Caco-2 (cell line): ENCODE measurements around the gene UNK. TPM values are rescaled to one million over a fixed set of nuclear protein-coding genes. Genes with fewer than 3 reads are reported as not detected.
A peak's percentile ranks its signal among the peaks of the same experiment; 100 is the strongest.

Experiments used
- BruUV-seq: library from RNA; stranded (reverse); fragments of 400-500 nt; replicated peaks from 2 replicates; lab custom pipeline; 2021; lab: Mats Ljungman, UMichigan
- CTCF ChIA-PET: fragments of 300-600 bp; sonication (Branson Sonifier 250); formaldehyde crosslinking; loops from one replicate; lab custom pipeline; 2022; ENCODE audit warnings: antibody characterized with exemption; lab: Charles Lee
- POLR2A ChIA-PET: fragments of 300-600 bp; sonication (Branson Sonifier 250); formaldehyde crosslinking; loops from one replicate; lab custom pipeline; 2022; ENCODE audit warnings: antibody characterized with exemption; lab: Charles Lee
- DNase-seq, 2 experiments: peaks; one replicate each; pipeline versions ENCODE4 v3.0.0 to v3.0.0-alpha.2; 2020 to 2022
- H3K27me3 ChIP-seq: replicated peaks from 2 replicates; pipeline ENCODE4 v1.6.0; 2011; ENCODE audit warnings: low read length; ENCODE audit not compliant: control insufficient read depth, insufficient read depth
- H3K36me3 ChIP-seq: 2 replicates; pipeline ENCODE4 v1.5.1; 2011; ENCODE audit warnings: low read length; ENCODE audit not compliant: control insufficient read depth, insufficient read depth
- H3K4me1 ChIP-seq: fragments of 250-450 bp; sonication (Bioruptor Pico); 2 replicates; pipeline ENCODE4 v1.5.1; 2020; ENCODE audit warnings: mild to moderate bottlenecking
- H3K4me3 ChIP-seq: 2 replicates; pipeline ENCODE4 v1.5.1; 2011; ENCODE audit warnings: low read depth, mild to moderate bottlenecking, control low read depth, low read length
- H3K9me3 ChIP-seq: fragments of 250-450 bp; sonication (Bioruptor Pico); 2 replicates; pipeline ENCODE4 v1.5.1; 2020; ENCODE audit warnings: mild to moderate bottlenecking, moderate library complexity
- H3K27ac Mint-ChIP-seq: one replicate; pipeline ENCODE4 v1.8.0; 2022; ENCODE audit warnings: mixed read lengths; ENCODE audit not compliant: unreplicated experiment
- H3K27me3 Mint-ChIP-seq: one replicate; pipeline ENCODE4 v1.8.0; 2022; ENCODE audit warnings: mixed read lengths; ENCODE audit not compliant: insufficient read depth, unreplicated experiment
- H3K36me3 Mint-ChIP-seq: one replicate; pipeline ENCODE4 v1.8.0; 2022; ENCODE audit warnings: mild to moderate bottlenecking, mixed read lengths; ENCODE audit not compliant: insufficient read depth, unreplicated experiment
- H3K4me1 Mint-ChIP-seq: one replicate; pipeline ENCODE4 v1.8.0; 2022; ENCODE audit warnings: low read depth, mixed read lengths; ENCODE audit not compliant: unreplicated experiment
- H3K4me3 Mint-ChIP-seq: one replicate; pipeline ENCODE4 v1.8.0; 2022; ENCODE audit warnings: mild to moderate bottlenecking, moderate library complexity, mixed read lengths; ENCODE audit not compliant: unreplicated experiment
- H3K9me3 Mint-ChIP-seq: one replicate; pipeline ENCODE4 v1.8.0; 2022; ENCODE audit warnings: mixed read lengths; ENCODE audit not compliant: unreplicated experiment
- intact Hi-C: fragments of 100-400 bp; cut with micrococcal nuclease; formaldehyde crosslinking; loops from one replicate; pipeline ENCODE4 v1.10.0; 2022; ENCODE audit not compliant: unreplicated experiment
- total RNA-seq: library from RNA; stranded (reverse); gene quantifications from 2 replicates; pipeline ENCODE4 v1.2.3, GENCODE V29; 2022
- TF ChIP-seq, protein P1 (sequence below), 2 experiments: fragments of 200-600 bp in 1 of 2; IDR thresholded peaks; 1 replicate in 1 of 2; 2 replicates in 1 of 2; pipeline versions ENCODE4 v1.5.1 to v1.8.0; 2011 to 2022; ENCODE audit warnings: antibody characterized with exemption in 1 of 2, control low read depth in 1 of 2, inconsistent platforms in 1 of 2, low read depth in 1 of 2, low read length in 1 of 2, mild to moderate bottlenecking in 1 of 2, moderate library complexity in 1 of 2; ENCODE audit not compliant: insufficient read depth in 1 of 2, severe bottlenecking in 1 of 2, unreplicated experiment in 1 of 2

UNK gene
- total RNA-seq, 1 experiment from 2014 or later = 33.3 TPM

DNA sequence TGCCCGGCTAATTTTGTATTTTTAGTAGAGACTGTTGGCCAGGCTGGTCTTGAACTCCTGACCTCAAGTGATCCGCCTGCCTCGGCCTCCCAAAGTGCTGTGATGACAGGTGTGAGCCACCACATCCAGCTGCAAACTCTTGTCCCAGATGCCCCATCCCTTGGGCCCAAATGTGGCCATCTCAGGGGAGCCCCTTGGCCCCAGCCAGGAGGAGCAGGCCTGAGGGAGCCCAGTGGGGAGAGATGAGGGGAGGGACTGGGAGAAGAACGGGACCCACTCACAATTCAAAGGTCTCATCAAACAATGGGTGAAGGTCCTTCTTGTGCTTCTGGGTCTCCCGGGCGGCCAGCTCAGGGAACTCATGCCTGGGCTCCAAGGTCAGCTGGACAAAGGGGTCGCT lies 45.1 kb downstream of the UNK start:
- intact Hi-C loops = loop anchor here (5.0 kb wide), 1 partner anchor 42 kb away; no protein-coding TSS in a partner anchor
- POLR2A ChIA-PET = no interaction called here
- no peak for DNase-seq
- no peaks in the 10 kb centered on the region; the same call in 1 of the 2 replicates for H3K36me3 ChIP-seq
- no peaks in the 10 kb centered on the region for H3K27me3 ChIP-seq
- H3K9me3 ChIP-seq = no peaks in the 10 kb centered on the region
- no TSS peak for BruUV-seq
- H3K4me1 ChIP-seq = peaks cover 4% of the 10 kb centered on the region; the same call in 1 of the 2 replicates
- Mint-ChIP-seq H3K27ac (no peak overlapping the region), H3K36me3 (peaks cover 21% of the 10 kb centered on the region), H3K9me3 (no peaks in the 10 kb centered on the region), H3K4me1 (peaks cover 11% of the 10 kb centered on the region), H3K4me3 (no peak overlapping the region), H3K27me3 (no peaks in the 10 kb centered on the region)
- CTCF ChIA-PET = interaction anchor here (0.6 to 1.9 kb wide), 8 partner anchors 9 to 66 kb away, joined by 3 to 11 read pairs (median 4); partner anchors contain the start of genes UNC13D and WBP2
- TF ChIP-seq, protein P1, sequence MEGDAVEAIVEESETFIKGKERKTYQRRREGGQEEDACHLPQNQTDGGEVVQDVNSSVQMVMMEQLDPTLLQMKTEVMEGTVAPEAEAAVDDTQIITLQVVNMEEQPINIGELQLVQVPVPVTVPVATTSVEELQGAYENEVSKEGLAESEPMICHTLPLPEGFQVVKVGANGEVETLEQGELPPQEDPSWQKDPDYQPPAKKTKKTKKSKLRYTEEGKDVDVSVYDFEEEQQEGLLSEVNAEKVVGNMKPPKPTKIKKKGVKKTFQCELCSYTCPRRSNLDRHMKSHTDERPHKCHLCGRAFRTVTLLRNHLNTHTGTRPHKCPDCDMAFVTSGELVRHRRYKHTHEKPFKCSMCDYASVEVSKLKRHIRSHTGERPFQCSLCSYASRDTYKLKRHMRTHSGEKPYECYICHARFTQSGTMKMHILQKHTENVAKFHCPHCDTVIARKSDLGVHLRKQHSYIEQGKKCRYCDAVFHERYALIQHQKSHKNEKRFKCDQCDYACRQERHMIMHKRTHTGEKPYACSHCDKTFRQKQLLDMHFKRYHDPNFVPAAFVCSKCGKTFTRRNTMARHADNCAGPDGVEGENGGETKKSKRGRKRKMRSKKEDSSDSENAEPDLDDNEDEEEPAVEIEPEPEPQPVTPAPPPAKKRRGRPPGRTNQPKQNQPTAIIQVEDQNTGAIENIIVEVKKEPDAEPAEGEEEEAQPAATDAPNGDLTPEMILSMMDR (IDR thresholded peaks at IDR 0.05; ENCODE audit: insufficient read depth in 1 of 2, low read depth in 1 of 2, low read length in 1 of 2, severe bottlenecking in 1 of 2, unreplicated experiment in 1 of 2) = no peak
- no peak overlapping the region for H3K4me3 ChIP-seq

DNA sequence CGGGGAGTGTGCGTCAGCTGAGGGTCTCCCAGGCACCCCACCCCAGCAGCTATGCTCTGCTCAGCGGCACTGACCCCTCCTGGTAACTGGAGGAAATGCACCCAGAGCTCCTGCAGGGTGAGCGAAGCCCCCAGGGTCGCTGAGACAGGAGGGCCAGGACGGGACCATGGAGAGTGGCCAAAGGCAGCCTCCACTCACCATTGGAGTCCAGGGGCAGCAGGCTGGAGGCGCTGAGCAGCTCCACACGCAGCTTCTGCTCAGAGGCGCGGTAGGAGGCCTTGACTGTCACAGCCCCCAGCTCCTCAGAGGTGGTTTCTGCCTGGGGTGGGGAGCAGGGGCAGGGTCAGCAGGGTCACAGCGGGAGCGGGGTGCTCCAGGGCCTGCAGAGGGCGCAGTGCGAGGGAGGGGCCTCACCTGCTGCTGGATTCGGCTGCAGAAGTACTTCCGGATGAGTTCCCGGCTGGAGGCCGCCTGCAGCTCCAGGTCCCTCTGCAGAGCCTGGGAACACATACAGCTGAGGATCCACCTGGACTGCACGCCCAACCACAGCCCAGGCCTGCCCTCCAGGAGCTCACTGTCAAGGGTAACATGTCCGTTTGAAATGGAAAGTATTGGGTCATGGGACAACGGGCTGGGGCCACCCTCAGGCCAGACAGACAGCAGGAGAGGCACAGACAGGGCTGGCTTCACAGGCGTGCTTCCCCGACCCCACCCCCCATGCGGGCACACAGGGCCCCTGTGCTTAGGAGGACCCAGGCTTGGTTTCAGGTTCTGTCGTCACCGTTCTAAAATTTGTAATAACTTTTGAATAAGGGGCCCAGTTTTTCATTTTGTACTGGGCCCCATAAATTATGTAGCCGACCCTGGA lies 45.8 kb downstream of the UNK start:
- CTCF ChIA-PET = interaction anchor here (0.6 to 1.9 kb wide), 8 partner anchors 9 to 67 kb away, joined by 3 to 11 read pairs (median 4); partner anchors contain the start of genes UNC13D and WBP2
- H3K27me3 ChIP-seq = no peaks in the 10 kb centered on the region
- no peak overlapping the region for H3K4me3 Mint-ChIP-seq
- peaks cover 21% of the 10 kb centered on the region for H3K36me3 Mint-ChIP-seq
- peaks cover 4% of the 10 kb centered on the region; the same call in 1 of the 2 replicates for H3K4me1 ChIP-seq
- peak in 1 of 2 experiments; percentile 50 for DNase-seq
- H3K4me3 ChIP-seq = no peak overlapping the region
- TF ChIP-seq, protein P1 (IDR thresholded peaks at IDR 0.05; ENCODE audit: insufficient read depth in 1 of 2, low read depth in 1 of 2, low read length in 1 of 2, severe bottlenecking in 1 of 2, unreplicated experiment in 1 of 2) = peak; percentile 36 to 65
- intact Hi-C loops = no loop called here
- H3K4me1 Mint-ChIP-seq = peaks cover 11% of the 10 kb centered on the region
- no peak overlapping the region for H3K27ac Mint-ChIP-seq
- no peaks in the 10 kb centered on the region; the same call in 1 of the 2 replicates for H3K36me3 ChIP-seq
- H3K9me3 Mint-ChIP-seq = no peaks in the 10 kb centered on the region
- H3K9me3 ChIP-seq = no peaks in the 10 kb centered on the region
- no TSS peak for BruUV-seq
- no peaks in the 10 kb centered on the region for H3K27me3 Mint-ChIP-seq
- POLR2A ChIA-PET = no interaction called here

DNA sequence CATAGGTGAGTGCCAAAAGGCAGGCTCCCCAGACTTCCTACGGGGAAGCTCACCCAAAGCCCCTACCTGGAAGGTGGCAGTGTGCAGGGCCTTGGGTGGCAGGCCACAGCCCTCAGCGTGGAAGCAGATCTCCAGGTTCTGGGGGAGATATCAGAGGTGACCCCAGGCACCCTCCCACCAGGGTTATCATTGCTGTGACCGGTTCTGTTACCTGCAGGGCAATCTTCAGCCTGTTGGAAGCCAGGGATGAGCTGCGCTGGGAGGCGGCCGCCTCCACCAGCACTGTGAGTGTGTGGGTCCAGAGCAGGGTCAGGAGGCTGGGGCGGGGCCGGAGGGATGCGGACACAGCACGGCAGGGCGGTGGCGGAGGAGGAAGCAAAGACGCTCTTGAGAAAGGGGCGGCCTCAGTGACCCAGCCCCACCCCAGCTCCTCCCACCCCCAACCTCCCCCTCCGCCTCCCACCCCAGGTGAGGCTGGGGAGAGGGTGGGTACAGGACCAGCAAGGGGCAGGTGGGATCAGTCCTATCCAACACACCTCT lies 46.5 kb downstream of the UNK start:
- no peak overlapping the region for H3K4me3 Mint-ChIP-seq
- Histone ChIP-seq H3K9me3 (no peaks in the 10 kb centered on the region), H3K4me3 (no peak overlapping the region), H3K27me3 (no peaks in the 10 kb centered on the region), H3K4me1 (peaks cover 4% of the 10 kb centered on the region; the same call in 1 of the 2 replicates), H3K36me3 (no peaks in the 10 kb centered on the region)
- peaks cover 11% of the 10 kb centered on the region for H3K4me1 Mint-ChIP-seq
- peaks cover 21% of the 10 kb centered on the region for H3K36me3 Mint-ChIP-seq
- no TSS peak for BruUV-seq
- intact Hi-C loops = no loop called here
- H3K27me3 Mint-ChIP-seq = no peaks in the 10 kb centered on the region
- H3K27ac Mint-ChIP-seq = no peak overlapping the region
- no peak for DNase-seq
- H3K9me3 Mint-ChIP-seq = no peaks in the 10 kb centered on the region
- ChIA-PET CTCF (interaction anchor here (0.5 to 1.9 kb wide), 4 partner anchors 8 to 26 kb away, joined by 3 to 11 read pairs (median 6); partner anchors contain the start of gene WBP2), POLR2A (no interaction called here)
- TF ChIP-seq, protein P1 (IDR thresholded peaks at IDR 0.05; ENCODE audit: insufficient read depth in 1 of 2, low read depth in 1 of 2, low read length in 1 of 2, severe bottlenecking in 1 of 2, unreplicated experiment in 1 of 2) = no peak
